Gastroesophageal sphincter (tissue), 3 donors: ENCODE measurements around the gene GJA8.

Experiments
- EP300 ChIP-seq: sonication (generic); formaldehyde crosslinking; IDR thresholded peaks from one replicate; pipeline ENCODE4 v1.6.1; 2017; ENCODE audit warnings: antibody characterized with exemption, mild to moderate bottlenecking
- POLR2A ChIP-seq, 2 donors: fragments of 450-650 bp; IDR thresholded peaks; one replicate each; pipeline ENCODE4 v1.6.1; 2017; ENCODE audit warnings: antibody characterized with exemption in 2 of 2, mild to moderate bottlenecking in 2 of 2, moderate library complexity in 1 of 2
- TF ChIP-seq, protein P1 (sequence below), 4 experiments: fragments of 200-600 bp in 2 of 4; fragments of 450-650 bp in 2 of 4; sonication (generic) in 1 of 4; IDR thresholded peaks; one replicate each; pipeline ENCODE4 v1.5.1; 2017 to 2019; ENCODE audit warnings: antibody characterized with exemption in 4 of 4, mild to moderate bottlenecking in 2 of 4, moderate library complexity in 2 of 4

DNA sequence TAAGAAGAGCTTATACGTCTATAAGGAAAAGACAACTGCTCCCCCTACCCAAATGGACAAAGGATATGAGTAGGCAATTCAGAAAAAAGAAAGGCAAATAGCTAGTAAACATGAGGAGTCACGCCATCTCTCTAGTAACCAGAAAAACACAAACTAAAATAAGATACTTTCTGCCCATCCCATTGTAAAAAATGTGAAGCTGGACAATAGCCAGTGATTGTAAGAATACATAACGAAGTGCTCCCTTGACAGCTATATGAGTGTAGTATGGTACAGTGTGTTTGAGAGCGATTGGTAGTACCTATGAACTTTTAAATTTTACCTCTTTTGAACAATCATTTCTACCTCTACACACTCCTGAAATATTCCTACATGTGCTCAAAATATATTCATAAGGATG, 7.5 kb upstream of the GJA8 start:
- TF ChIP-seq EP300, result no peak
- TF ChIP-seq, protein P1, sequence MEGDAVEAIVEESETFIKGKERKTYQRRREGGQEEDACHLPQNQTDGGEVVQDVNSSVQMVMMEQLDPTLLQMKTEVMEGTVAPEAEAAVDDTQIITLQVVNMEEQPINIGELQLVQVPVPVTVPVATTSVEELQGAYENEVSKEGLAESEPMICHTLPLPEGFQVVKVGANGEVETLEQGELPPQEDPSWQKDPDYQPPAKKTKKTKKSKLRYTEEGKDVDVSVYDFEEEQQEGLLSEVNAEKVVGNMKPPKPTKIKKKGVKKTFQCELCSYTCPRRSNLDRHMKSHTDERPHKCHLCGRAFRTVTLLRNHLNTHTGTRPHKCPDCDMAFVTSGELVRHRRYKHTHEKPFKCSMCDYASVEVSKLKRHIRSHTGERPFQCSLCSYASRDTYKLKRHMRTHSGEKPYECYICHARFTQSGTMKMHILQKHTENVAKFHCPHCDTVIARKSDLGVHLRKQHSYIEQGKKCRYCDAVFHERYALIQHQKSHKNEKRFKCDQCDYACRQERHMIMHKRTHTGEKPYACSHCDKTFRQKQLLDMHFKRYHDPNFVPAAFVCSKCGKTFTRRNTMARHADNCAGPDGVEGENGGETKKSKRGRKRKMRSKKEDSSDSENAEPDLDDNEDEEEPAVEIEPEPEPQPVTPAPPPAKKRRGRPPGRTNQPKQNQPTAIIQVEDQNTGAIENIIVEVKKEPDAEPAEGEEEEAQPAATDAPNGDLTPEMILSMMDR (IDR thresholded peaks at IDR 0.05), result no peak
- TF ChIP-seq POLR2A (IDR thresholded peaks at IDR 0.05), result no peak
